PC-3 (cell line): ENCODE measurements around the gene IGDCC3.

Source experiments
- EZH2 ChIP-seq: fragments of 300-600 bp; sonication (generic); IDR thresholded peaks from one replicate; pipeline ENCODE4 v1.6.1; 2017; ENCODE audit warnings: antibody characterized with exemption, mild to moderate bottlenecking, low read length; ENCODE audit not compliant: unreplicated experiment
- TF ChIP-seq, protein P1 (sequence below): fragments of 300-600 bp; sonication (generic); conservative IDR thresholded peaks from 2 replicates; pipeline ENCODE4 v1.5.1; 2017; ENCODE audit warnings: antibody characterized with exemption, low read depth, mild to moderate bottlenecking, low read length

DNA sequence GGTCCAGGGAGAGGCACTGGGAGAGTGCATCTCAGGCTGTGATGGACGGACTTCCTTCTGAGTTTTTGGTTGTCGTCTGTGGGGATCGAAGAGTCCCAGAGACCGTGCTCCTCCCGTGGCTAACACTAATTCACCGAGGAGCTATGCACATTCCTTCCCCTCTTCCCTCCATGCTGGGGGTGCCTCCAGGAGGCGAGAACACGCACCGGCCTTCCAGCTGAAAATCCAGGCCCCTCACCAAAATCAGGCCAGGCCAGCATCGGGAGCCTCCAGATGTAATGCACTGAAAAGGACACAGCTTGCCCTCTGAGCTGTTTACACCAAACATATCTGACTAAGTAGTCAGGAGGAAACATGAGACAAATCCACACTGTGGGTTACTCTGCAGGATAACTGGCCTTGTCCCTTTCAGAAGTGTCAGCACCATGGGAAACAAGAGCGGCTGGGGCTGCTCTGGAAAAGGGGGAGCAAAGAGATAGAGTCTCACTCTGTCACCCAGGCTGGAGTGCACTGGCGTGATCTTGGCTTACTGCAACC is 67.9 kb downstream of the IGDCC3 start:
- TF ChIP-seq, protein P1, sequence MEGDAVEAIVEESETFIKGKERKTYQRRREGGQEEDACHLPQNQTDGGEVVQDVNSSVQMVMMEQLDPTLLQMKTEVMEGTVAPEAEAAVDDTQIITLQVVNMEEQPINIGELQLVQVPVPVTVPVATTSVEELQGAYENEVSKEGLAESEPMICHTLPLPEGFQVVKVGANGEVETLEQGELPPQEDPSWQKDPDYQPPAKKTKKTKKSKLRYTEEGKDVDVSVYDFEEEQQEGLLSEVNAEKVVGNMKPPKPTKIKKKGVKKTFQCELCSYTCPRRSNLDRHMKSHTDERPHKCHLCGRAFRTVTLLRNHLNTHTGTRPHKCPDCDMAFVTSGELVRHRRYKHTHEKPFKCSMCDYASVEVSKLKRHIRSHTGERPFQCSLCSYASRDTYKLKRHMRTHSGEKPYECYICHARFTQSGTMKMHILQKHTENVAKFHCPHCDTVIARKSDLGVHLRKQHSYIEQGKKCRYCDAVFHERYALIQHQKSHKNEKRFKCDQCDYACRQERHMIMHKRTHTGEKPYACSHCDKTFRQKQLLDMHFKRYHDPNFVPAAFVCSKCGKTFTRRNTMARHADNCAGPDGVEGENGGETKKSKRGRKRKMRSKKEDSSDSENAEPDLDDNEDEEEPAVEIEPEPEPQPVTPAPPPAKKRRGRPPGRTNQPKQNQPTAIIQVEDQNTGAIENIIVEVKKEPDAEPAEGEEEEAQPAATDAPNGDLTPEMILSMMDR, result no peak
- TF ChIP-seq EZH2, result no peak
